Endothelial cell (in vitro differentiated cells): Measurements from ENCODE around the gene FOXJ2. TPM values are rescaled to one million over a fixed set of nuclear protein-coding genes. Genes with fewer than 3 reads are reported as not detected.
A peak's percentile ranks its signal among the peaks of the same experiment; 100 is the strongest.
"Not testable (repeated sequence)": the region's sequence is repeated elsewhere in the genome, so short reads cannot be mapped to it uniquely, and the experiment has no call there.

Experiments used
- DNase-seq: peaks from one replicate; pipeline ENCODE4 v3.0.0; 2021; ENCODE audit warnings: low spot score
- H3K27ac Mint-ChIP-seq: one replicate; pipeline ENCODE4 v1.8.0; 2021; ENCODE audit warnings: mixed read lengths, inconsistent platforms; ENCODE audit not compliant: unreplicated experiment
- H3K27me3 Mint-ChIP-seq: one replicate; pipeline ENCODE4 v1.8.0; 2021; ENCODE audit warnings: mild to moderate bottlenecking, moderate library complexity, mixed read lengths, inconsistent platforms; ENCODE audit not compliant: unreplicated experiment
- H3K36me3 Mint-ChIP-seq: one replicate; pipeline ENCODE4 v1.8.0; 2021; ENCODE audit warnings: mild to moderate bottlenecking, low read depth, mixed read lengths, inconsistent platforms; ENCODE audit not compliant: unreplicated experiment
- H3K4me1 Mint-ChIP-seq: one replicate; pipeline ENCODE4 v1.8.0; 2021; ENCODE audit warnings: mild to moderate bottlenecking, mixed read lengths, inconsistent platforms; ENCODE audit not compliant: unreplicated experiment
- H3K4me3 Mint-ChIP-seq: one replicate; pipeline ENCODE4 v1.8.0; 2021; ENCODE audit warnings: mild to moderate bottlenecking, mixed read lengths, inconsistent platforms; ENCODE audit not compliant: unreplicated experiment
- H3K9me3 Mint-ChIP-seq: one replicate; pipeline ENCODE4 v1.8.0; 2021; ENCODE audit warnings: mixed read lengths, inconsistent platforms; ENCODE audit not compliant: unreplicated experiment
- total RNA-seq: library from RNA; stranded (reverse); fragmentation: NEBNext Ultra II Directional; extraction: Animal tissue kit (Norgen Biotek cat#: 25700); gene quantifications from one replicate; pipeline ENCODE4 v1.2.1, GENCODE V29; 2021; ENCODE audit not compliant: unreplicated experiment
- TF ChIP-seq, protein P1 (sequence below): fragments of 200-600 bp; sonication (generic); IDR thresholded peaks from one replicate; pipeline ENCODE4 v1.5.0; 2021; ENCODE audit warnings: antibody characterized with exemption; ENCODE audit not compliant: unreplicated experiment

Gene FOXJ2
- total RNA-seq, 1 donor from 2014 or later, result 42.7 TPM

DNA sequence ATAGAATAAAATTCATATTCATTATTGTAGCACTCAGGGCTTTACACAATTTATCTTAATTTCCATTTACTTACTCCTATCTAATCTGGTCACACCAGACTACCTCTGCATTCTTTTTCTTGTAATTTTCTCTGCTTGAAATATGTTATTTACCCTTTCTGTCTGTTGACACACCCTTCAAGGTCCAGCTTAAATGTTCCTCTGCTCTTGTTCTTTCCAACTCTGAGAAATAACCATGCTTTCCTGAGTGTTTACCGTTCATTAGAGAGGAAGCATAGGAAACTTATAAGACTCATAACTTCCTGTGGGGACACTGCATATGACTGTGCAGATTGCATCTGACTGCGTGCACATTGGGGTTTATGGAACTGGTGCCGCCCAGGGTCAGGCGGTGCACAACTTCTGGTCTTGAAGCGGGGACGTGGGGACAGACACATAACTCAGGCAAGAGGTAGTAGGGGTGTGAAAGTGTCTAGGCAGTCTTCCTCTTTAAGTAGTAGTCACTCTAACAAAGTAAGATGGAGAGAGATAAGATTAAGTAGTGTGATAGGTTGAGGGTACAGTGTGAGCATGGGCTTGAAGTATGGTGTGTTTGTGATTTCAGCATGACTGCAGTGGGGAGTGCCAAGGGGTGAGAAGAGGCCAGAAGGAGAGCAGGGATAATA lies 42.6 kb upstream of the FOXJ2 start:
- H3K9me3 Mint-ChIP-seq, result no peaks in the 10 kb centered on the region
- H3K4me3 Mint-ChIP-seq, result no peak overlapping the region
- no peak for DNase-seq
- no peak overlapping the region for H3K27ac Mint-ChIP-seq
- H3K36me3 Mint-ChIP-seq, result no peaks in the 10 kb centered on the region
- H3K27me3 Mint-ChIP-seq, result no peaks in the 10 kb centered on the region
- H3K4me1 Mint-ChIP-seq, result peaks cover 23% of the 10 kb centered on the region
- TF ChIP-seq, protein P1, sequence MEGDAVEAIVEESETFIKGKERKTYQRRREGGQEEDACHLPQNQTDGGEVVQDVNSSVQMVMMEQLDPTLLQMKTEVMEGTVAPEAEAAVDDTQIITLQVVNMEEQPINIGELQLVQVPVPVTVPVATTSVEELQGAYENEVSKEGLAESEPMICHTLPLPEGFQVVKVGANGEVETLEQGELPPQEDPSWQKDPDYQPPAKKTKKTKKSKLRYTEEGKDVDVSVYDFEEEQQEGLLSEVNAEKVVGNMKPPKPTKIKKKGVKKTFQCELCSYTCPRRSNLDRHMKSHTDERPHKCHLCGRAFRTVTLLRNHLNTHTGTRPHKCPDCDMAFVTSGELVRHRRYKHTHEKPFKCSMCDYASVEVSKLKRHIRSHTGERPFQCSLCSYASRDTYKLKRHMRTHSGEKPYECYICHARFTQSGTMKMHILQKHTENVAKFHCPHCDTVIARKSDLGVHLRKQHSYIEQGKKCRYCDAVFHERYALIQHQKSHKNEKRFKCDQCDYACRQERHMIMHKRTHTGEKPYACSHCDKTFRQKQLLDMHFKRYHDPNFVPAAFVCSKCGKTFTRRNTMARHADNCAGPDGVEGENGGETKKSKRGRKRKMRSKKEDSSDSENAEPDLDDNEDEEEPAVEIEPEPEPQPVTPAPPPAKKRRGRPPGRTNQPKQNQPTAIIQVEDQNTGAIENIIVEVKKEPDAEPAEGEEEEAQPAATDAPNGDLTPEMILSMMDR, result no peak

DNA sequence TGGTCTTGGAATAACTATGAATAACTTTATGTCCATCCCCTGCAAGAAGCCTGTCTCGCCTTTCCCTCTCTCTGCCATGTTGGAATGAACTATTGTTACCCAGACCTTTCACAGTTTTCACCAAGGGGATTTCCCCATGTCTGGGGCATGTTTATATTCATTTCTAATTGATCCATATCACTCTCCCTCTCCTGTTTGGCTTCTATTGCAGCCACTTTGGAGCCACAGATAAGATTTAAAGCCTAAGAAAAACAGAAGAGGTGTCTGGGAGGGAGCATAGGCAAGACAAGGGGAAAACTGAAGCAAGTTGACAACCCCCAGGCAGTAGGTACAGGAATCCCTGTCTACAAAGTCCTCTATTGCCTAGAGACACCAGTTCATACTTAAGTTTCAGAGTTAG lies 41.0 kb upstream of the FOXJ2 start:
- no peaks in the 10 kb centered on the region for H3K27me3 Mint-ChIP-seq
- TF ChIP-seq, protein P1, result no peak
- no peaks in the 10 kb centered on the region for H3K9me3 Mint-ChIP-seq
- peak overlapping the region; percentile 67 for H3K27ac Mint-ChIP-seq
- DNase-seq, result no peak
- no peak overlapping the region for H3K4me3 Mint-ChIP-seq
- peaks cover 23% of the 10 kb centered on the region for H3K4me1 Mint-ChIP-seq
- peaks cover 3% of the 10 kb centered on the region for H3K36me3 Mint-ChIP-seq

DNA sequence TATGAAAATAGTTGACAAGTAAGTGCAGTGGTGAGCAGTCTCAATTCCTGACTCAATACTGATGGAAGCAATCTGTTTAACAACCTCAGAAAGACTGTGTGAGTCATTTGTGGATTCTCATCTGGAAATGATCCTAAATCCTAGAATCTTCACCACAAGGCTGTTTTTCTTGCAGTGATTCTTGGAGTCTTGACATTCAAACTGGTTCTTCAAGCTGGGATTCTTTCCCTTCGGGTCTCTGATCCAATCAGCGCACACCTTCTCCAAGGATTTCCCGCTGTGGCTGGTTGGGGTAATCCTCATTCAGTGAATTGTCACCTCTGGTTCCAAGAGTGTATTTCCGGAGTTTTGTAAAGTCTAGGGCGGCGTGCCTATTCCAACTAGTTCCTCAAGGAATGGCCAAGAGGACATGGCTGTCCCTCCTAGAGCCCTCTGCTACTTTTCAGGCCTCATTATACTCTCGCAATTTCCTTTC lies 37.7 kb upstream of the FOXJ2 start:
- H3K27me3 Mint-ChIP-seq, result peaks cover 2% of the 10 kb centered on the region

DNA sequence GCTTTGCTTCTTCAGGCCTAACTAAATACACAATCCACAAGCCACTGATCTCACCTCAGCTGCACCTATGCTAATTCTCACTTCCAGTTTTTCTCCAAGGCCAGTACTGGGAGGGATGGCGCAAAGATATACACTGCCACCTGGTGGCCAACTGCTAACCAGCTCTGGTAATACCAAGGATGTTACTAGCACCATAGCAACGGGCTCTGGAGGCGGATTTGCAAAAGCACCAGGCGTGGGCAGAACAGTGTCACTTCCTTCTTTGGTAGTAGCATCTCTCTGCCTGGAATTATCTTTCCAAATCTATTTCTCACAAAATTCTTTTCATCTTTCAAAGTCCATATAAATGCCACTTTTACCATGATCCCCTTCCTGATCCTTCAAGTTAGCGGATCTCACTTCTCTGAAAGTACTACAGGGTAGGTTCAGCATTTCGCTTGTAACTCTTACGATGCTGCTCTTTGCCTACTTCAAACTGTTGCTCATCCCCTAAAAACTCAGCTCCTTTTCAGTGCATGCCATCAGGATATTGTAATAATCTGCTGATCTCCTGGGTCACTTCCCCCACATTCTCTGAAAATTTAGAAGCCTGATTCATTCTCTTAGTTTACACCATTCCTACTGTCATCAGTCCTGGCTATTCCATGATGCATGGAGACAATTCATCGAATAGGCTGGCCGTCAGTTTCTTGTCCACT lies 37.1 kb upstream of the FOXJ2 start:
- peak; percentile 63 for DNase-seq
- peaks cover 17% of the 10 kb centered on the region for H3K4me1 Mint-ChIP-seq
- TF ChIP-seq, protein P1, result peak; percentile 89
- H3K4me3 Mint-ChIP-seq, result no peak overlapping the region
- peaks cover 5% of the 10 kb centered on the region for H3K27me3 Mint-ChIP-seq
- peaks cover 11% of the 10 kb centered on the region for H3K9me3 Mint-ChIP-seq
- no peak overlapping the region for H3K27ac Mint-ChIP-seq
- peaks cover 17% of the 10 kb centered on the region for H3K36me3 Mint-ChIP-seq

More for the DNA sequence above, 37.7 kb upstream of the FOXJ2 start:
- Mint-ChIP-seq H3K4me3 (no peak overlapping the region), H3K36me3 (peaks cover 17% of the 10 kb centered on the region), H3K27ac (no peak overlapping the region), H3K9me3 (peaks cover 11% of the 10 kb centered on the region), H3K4me1 (peaks cover 22% of the 10 kb centered on the region)
- DNase-seq, result no peak
- TF ChIP-seq, protein P1, result no peak

- not testable (repeated sequence) for H3K27me3 Mint-ChIP-seq, H3K4me3 Mint-ChIP-seq, H3K27ac Mint-ChIP-seq, H3K4me1 Mint-ChIP-seq, DNase-seq
- peaks cover 11% of the 10 kb centered on the region for H3K9me3 Mint-ChIP-seq
- H3K36me3 Mint-ChIP-seq, result peaks cover 17% of the 10 kb centered on the region
Observed at GRCh38 chr12:8000827-8001226, 31.7 kb upstream of the FOXJ2 start.

DNA sequence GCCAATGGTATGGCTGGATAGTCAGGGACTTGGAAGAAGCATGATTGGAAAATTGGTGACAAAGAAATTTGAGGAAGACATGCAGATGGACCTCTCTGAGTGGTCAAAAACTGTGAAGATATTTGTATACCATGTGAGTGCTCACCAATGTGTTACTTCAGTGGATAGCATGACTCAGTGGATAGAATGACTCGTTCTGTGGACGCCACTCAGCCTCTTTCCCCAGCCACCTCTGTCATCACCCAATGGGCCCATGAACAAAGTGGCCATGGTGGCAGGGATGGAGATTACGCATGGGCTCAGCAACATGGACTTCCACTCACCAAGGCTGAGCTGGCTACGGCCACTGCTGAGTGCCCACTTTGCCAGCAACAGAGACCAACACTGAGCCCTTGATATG lies 31.0 kb upstream of the FOXJ2 start:
- H3K27ac Mint-ChIP-seq, H3K4me3 Mint-ChIP-seq, DNase-seq, H3K4me1 Mint-ChIP-seq, H3K27me3 Mint-ChIP-seq: not testable (repeated sequence)
- Mint-ChIP-seq H3K9me3 (peaks cover 11% of the 10 kb centered on the region), H3K36me3 (peaks cover 15% of the 10 kb centered on the region)

- H3K27me3 Mint-ChIP-seq, H3K4me1 Mint-ChIP-seq, H3K4me3 Mint-ChIP-seq, H3K36me3 Mint-ChIP-seq, H3K27ac Mint-ChIP-seq, DNase-seq, H3K9me3 Mint-ChIP-seq: not testable (repeated sequence)
Observed at GRCh38 chr12:8004897-8005296, 27.6 kb upstream of the FOXJ2 start.
